Measurements from ENCODE around the gene C5orf22. TPM values are rescaled to one million over a fixed set of nuclear protein-coding genes. Genes with fewer than 3 reads are reported as not detected.

Gene C5orf22
- total and polyA plus RNA-seq, 10 of the 15 experiments (the other 5 are each of a cell fraction or from before 2014, with no cell fraction given) = 10.5 to 35.5 (median 24.0) TPM

DNA sequence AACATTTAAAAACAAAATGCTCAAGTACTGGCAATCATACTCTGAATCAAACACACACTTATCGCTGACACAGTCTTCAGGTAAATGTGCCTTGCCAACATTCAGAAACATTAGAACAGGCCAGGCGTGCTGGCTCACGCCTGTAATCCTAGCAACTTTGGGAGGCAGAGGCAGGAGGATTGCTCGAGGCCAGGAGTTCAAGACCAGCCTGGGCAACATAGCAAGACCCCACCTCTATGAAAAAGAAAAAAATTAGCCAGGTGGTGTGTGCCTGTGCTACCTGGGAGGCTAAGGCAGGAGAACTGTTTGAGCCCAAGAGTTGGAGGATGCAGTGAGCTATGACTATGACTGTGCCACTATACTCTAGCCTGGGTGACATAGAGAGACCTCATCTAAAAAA lies 20.8 kb upstream of the C5orf22 start:
- ChIA-PET RAD21 (ENCODE audit: unreplicated experiment) (no interaction called here), SMC1A (ENCODE audit: uncharacterized antibody, unreplicated experiment) (no interaction called here)

More for the DNA sequence above, 20.8 kb upstream of the C5orf22 start:
- Histone ChIP-seq H2AFZ (ENCODE audit: control insufficient read depth, low read depth, low read length) (no peak overlapping the region), H3K79me2 (ENCODE audit: control insufficient read depth, insufficient read depth, low read length) (no peaks in the 10 kb centered on the region), H3K9me3 (replicated peaks; ENCODE audit: control insufficient read depth, insufficient read depth, low read length) (no peaks in the 10 kb centered on the region), H3K27ac (ENCODE audit: control insufficient read depth, insufficient read depth) (no peak overlapping the region), H3K36me3 (ENCODE audit: control insufficient read depth in 2 of 2, insufficient read depth in 2 of 2, low read length in 1 of 2) (peaks cover 18 to 34% of the 10 kb centered on the region in 2 experiments), H3K4me1 (ENCODE audit: control insufficient read depth, insufficient read depth, low read length) (no peaks in the 10 kb centered on the region), H3K9ac (ENCODE audit: control insufficient read depth, insufficient read depth, low read length) (no peak overlapping the region), H3K4me2 (ENCODE audit: control insufficient read depth, insufficient read depth) (no peak overlapping the region), H3K27me3 (replicated peaks in 1 of 2; ENCODE audit: control insufficient read depth in 2 of 2, insufficient read depth in 2 of 2, low read length in 1 of 2) (no peaks in the 10 kb centered on the region), H3K4me3 (no peak overlapping the region), H4K20me1 (ENCODE audit: control insufficient read depth, insufficient read depth) (no peaks in the 10 kb centered on the region)
- FAIRE-seq (no peak), ATAC-seq (no peak), DNase-seq (ENCODE audit: low read depth, low spot score) (no peak)
- intact Hi-C loops (cut with micrococcal nuclease; ENCODE audit: unreplicated experiment) = no loop called here
- in situ Hi-C loops (cut with MboI) = no loop called here
- WGBS (ENCODE audit: insufficient coverage, insufficient replicate concordance, low lambda C conversion rate, missing lambda C conversion rate) = 98% methylated on average over 4 of the region's 4 CpGs
- ChIA-PET CTCF (no interaction called here), POLR2A (no interaction called here)
- BruUV-seq (replicated peaks) = no TSS peak
- TF ChIP-seq SRF (IDR thresholded peaks at IDR 0.05; ENCODE audit: low read depth in 2 of 2, low read length in 2 of 2) = no peak
- TF ChIP-seq STAT1 (conservative IDR thresholded peaks at IDR 0.05) = no peak
- TF ChIP-seq, protein P1, sequence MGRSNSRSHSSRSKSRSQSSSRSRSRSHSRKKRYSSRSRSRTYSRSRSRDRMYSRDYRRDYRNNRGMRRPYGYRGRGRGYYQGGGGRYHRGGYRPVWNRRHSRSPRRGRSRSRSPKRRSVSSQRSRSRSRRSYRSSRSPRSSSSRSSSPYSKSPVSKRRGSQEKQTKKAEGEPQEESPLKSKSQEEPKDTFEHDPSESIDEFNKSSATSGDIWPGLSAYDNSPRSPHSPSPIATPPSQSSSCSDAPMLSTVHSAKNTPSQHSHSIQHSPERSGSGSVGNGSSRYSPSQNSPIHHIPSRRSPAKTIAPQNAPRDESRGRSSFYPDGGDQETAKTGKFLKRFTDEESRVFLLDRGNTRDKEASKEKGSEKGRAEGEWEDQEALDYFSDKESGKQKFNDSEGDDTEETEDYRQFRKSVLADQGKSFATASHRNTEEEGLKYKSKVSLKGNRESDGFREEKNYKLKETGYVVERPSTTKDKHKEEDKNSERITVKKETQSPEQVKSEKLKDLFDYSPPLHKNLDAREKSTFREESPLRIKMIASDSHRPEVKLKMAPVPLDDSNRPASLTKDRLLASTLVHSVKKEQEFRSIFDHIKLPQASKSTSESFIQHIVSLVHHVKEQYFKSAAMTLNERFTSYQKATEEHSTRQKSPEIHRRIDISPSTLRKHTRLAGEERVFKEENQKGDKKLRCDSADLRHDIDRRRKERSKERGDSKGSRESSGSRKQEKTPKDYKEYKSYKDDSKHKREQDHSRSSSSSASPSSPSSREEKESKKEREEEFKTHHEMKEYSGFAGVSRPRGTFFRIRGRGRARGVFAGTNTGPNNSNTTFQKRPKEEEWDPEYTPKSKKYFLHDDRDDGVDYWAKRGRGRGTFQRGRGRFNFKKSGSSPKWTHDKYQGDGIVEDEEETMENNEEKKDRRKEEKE (IDR thresholded peaks at IDR 0.05) = no peak
- TF ChIP-seq GABPA (IDR thresholded peaks at IDR 0.05; ENCODE audit: low read depth) = no peak
- TF ChIP-seq PAX8 (IDR thresholded peaks at IDR 0.05) = no peak
- no peak for TF ChIP-seq ZNF274 (IDR thresholded peaks at IDR 0.05; ENCODE audit: insufficient read depth, insufficient read length)
- TF ChIP-seq NFYA (IDR thresholded peaks at IDR 0.05; ENCODE audit: borderline replicate concordance, low read depth, low read length) = no peak
- TF ChIP-seq HCFC1 (IDR thresholded peaks at IDR 0.05; ENCODE audit: low read length) = no peak
- TF ChIP-seq TAF1 (IDR thresholded peaks at IDR 0.05; ENCODE audit: borderline replicate concordance, low read depth, low read length) = no peak
- TF ChIP-seq CHD2 (IDR thresholded peaks at IDR 0.05; ENCODE audit: borderline replicate concordance, low read depth, low read length) = no peak
- TF ChIP-seq, protein P2, sequence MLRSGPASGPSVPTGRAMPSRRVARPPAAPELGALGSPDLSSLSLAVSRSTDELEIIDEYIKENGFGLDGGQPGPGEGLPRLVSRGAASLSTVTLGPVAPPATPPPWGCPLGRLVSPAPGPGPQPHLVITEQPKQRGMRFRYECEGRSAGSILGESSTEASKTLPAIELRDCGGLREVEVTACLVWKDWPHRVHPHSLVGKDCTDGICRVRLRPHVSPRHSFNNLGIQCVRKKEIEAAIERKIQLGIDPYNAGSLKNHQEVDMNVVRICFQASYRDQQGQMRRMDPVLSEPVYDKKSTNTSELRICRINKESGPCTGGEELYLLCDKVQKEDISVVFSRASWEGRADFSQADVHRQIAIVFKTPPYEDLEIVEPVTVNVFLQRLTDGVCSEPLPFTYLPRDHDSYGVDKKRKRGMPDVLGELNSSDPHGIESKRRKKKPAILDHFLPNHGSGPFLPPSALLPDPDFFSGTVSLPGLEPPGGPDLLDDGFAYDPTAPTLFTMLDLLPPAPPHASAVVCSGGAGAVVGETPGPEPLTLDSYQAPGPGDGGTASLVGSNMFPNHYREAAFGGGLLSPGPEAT (IDR thresholded peaks at IDR 0.05; ENCODE audit: low read depth) = no peak
- TF ChIP-seq SREBF1 (IDR thresholded peaks at IDR 0.05; ENCODE audit: low read length) = no peak
- TF ChIP-seq, protein P3, sequence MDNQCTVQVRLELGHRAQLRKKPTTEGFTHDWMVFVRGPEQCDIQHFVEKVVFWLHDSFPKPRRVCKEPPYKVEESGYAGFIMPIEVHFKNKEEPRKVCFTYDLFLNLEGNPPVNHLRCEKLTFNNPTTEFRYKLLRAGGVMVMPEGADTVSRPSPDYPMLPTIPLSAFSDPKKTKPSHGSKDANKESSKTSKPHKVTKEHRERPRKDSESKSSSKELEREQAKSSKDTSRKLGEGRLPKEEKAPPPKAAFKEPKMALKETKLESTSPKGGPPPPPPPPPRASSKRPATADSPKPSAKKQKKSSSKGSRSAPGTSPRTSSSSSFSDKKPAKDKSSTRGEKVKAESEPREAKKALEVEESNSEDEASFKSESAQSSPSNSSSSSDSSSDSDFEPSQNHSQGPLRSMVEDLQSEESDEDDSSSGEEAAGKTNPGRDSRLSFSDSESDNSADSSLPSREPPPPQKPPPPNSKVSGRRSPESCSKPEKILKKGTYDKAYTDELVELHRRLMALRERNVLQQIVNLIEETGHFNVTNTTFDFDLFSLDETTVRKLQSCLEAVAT (IDR thresholded peaks at IDR 0.05) = no peak
- TF ChIP-seq, protein P4, sequence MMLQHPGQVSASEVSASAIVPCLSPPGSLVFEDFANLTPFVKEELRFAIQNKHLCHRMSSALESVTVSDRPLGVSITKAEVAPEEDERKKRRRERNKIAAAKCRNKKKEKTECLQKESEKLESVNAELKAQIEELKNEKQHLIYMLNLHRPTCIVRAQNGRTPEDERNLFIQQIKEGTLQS (IDR thresholded peaks at IDR 0.05; ENCODE audit: borderline replicate concordance, extremely low read depth, low read depth, low read length) = no peak
- TF ChIP-seq, protein P5, sequence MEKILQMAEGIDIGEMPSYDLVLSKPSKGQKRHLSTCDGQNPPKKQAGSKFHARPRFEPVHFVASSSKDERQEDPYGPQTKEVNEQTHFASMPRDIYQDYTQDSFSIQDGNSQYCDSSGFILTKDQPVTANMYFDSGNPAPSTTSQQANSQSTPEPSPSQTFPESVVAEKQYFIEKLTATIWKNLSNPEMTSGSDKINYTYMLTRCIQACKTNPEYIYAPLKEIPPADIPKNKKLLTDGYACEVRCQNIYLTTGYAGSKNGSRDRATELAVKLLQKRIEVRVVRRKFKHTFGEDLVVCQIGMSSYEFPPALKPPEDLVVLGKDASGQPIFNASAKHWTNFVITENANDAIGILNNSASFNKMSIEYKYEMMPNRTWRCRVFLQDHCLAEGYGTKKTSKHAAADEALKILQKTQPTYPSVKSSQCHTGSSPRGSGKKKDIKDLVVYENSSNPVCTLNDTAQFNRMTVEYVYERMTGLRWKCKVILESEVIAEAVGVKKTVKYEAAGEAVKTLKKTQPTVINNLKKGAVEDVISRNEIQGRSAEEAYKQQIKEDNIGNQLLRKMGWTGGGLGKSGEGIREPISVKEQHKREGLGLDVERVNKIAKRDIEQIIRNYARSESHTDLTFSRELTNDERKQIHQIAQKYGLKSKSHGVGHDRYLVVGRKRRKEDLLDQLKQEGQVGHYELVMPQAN (conservative IDR thresholded peaks at IDR 0.05) = no peak
- no peak for TF ChIP-seq MYB (IDR thresholded peaks at IDR 0.05; ENCODE audit: borderline replicate concordance, low read depth, low read length)
- TF ChIP-seq YY1 (IDR thresholded peaks at IDR 0.05; ENCODE audit: low read depth, low read length) = no peak
- no peak for TF ChIP-seq MXI1 (IDR thresholded peaks at IDR 0.05; ENCODE audit: low read depth, low read length)
